ENCODE data around the gene FBXL7.

FBXL7 gene

DNA sequence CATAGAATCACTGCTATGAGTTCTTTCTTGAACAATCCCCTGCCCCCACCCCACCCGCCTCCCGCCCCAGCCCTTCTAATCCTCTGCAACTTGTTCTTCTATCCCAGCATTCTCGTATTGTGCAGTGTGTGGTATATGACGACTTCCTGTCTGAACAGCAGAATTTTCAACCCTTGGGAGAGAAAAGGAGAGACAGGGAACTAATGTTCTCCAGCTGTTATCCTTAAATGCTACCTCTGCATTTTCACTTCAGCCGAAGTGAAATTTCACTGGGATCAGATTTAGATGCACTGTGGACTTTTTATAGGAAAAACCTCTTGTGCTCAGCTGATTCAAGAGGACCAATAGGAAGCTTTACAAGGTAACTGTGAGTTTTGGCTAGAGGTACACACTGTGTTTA is 2.2 kb downstream of the FBXL7 start:
- no peak for DNase-seq

DNA sequence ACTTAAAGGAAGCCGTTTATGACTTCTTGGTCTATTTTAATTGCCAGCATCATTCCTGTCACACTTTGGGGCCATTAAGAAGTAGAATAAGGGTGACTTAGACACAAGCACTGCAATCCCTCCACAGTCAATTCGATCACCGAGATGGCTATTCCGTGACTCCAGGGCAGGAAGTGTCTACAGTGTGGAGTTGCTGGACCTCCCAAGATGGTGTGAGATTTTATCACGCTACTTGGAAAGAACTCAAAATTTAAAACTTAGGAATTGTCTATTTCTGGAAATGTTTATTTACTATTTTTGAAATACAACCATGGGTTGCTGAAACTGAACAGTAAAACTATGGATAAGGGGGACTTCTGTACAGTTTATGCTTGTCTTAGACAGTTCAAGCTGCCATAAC is 6.2 kb downstream of the FBXL7 start:
- no peak for DNase-seq

DNA sequence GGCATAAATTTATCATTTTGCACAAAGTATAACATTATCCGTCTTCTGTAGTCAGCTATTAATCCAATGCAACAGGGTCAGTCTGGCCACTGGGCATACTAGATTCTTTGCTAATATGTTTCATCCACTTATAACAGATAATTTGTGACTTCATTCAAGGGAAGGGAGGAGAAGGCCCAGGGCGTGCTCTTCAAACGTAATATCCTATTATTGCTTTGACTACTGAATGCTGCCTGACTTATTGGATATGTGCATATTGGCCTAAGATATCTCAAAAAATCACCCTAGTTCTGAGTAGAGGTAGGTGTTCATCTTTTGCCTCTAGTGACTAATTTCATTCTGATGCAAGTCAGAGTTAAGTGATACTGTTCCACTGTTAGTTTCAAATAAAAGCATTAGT is 6.9 kb downstream of the FBXL7 start:
- DNase-seq, result no peak

DNA sequence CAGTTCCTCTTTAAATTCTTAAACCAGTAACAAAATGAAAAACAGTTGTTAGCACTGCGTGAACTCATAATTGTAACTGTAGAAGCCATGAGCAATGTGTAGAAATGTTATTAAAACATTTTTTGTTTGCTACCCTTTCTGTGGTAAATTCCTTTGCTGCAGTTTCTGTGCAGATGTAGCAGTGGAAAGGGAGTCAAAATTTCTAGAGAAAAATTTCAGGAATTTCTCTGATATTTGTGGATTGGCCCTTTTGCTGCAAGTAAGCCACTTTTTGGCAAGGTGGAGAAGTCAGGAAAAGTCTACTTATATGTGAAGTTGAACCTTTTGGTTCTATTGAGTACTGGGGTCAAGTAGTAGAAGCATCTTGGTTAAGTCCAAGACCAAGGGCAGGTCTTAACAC is 10.1 kb downstream of the FBXL7 start:
- DNase-seq, result no peak

DNA sequence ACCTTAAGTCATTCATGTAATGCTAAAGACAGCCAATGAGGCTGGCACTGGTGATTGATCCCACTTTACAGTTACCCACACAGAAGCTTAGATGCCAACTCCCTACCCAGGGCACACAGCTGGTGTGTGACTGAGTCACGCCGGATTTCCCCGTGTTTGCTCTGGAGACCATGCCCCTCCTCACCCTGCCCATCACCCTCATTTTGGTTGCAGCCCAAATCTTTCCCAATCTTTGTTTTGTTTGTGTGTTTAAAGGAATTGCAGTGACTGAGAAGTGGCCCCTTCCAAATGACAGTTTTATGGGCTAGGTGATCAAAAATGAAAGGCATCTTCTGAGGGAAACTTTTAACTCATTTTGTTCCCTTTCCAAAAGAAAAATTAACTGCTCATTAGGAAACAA is 10.9 kb downstream of the FBXL7 start:
- DNase-seq, result no peak

DNA sequence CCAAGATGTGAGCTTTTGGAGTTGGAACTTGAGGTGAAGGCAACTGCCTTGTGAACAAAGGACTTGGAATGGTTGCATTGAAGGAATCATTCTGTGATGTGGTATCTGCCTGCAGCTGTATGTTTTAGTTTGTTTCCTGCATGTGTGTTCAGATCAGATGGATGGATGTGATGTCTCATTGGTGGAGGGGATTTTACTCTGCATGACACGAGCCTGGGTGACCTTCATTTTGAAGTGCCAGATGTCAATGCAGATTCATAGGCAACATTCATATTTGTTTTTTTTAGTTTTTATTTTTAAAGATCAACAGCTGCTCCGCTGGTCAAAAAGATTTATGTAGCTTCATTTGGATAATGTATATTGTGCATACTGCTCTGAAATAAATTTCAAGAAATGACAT is 13.5 kb downstream of the FBXL7 start:
- DNase-seq, result no peak

DNA sequence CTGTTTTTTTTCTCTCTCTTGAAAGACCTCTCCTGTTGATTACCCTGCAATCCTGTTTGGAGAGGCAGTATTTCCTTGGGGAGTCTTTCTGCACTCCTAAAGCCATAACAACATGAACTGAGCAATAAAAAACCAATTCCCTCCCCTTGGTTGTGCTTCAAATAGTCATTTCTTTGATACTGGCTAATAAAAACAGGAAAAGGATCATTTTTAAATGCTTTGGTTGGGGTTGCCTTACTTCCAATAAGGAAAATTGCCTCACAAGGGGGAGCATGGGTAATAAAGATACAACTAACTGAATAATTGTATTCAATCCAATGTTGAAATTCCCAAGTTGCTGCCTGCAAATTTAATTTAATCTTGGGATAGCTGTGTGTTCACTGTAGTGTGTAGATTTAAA is 13.9 kb downstream of the FBXL7 start:
- no peak for DNase-seq

DNA sequence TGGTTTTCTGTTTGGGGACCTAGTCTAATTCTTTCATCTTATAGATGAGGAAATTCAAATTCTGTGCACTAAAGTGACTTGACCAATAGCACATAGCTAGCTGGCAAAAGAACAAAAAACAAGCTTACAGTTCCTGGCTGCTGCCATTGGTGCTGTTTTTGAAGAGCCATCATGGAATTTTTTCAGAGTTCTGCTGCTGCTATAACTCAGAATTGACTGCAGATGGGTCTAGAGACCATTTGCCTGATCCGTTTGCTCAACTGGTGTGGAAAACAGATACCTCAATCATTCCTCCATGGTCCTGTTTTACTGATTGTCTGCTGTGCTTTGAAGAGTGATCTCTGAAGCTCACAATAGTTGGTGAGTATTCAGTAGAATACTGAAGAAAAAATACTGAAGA is 15.2 kb downstream of the FBXL7 start:
- no peak for DNase-seq

DNA sequence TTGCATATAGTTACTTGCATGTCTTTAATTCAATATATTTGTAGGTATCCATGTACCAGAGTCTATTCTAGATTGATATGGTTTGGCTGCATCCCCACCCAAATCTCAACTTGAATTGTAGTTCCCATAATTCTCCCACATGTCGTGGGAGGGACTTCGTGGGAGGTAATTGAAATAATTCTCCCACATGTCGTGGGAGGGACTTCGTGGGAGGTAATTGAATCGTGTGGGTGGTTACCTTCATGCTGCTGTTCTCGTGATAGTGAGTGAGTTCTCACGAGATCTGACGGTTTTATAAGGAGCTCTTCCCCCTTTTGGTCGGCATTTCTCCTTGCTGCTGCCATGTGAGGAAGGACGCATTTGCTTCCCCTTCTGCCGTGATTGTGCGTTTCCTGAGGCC is 16.5 kb downstream of the FBXL7 start:
- DNase-seq, result no peak

DNA sequence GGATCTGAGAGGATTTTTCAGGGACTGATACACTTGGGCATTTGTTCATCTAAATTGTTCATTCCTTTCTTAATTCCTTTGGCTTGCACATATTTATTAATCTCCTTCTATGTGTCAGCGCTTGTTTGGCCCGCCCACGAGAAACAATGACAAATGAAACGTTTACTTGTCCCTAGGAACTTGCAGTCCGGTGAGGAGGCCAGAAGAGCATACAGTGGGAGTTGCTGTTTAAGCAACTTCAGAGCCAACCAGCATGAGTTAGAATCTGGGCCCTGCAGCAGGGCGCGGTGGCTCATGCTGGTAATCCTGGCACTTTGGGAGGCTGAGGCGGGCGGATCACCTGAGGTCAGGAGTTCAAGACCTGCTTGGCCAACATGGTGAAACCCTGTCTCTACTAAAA is 18.8 kb downstream of the FBXL7 start:
- DNase-seq, result no peak

DNA sequence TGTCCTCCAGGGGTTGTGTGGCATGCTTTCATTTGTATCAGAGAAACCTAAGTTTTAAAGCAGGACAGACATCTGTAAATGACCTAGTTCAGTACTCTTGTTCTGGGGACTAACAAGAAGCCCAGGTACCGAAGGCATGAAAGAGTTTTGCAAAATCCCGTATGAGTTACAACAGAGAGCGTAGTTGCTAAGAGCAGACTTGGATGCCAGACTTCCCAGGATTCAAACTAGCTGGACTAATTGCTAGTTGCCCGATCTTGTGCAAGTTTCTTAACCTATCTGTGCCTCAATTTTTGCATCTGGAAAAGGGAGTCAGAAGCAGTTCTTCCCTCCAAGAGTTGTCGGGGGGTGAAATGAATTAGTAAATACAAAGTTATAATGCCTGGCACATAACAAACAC is 20.9 kb downstream of the FBXL7 start:
- DNase-seq, result no peak

DNA sequence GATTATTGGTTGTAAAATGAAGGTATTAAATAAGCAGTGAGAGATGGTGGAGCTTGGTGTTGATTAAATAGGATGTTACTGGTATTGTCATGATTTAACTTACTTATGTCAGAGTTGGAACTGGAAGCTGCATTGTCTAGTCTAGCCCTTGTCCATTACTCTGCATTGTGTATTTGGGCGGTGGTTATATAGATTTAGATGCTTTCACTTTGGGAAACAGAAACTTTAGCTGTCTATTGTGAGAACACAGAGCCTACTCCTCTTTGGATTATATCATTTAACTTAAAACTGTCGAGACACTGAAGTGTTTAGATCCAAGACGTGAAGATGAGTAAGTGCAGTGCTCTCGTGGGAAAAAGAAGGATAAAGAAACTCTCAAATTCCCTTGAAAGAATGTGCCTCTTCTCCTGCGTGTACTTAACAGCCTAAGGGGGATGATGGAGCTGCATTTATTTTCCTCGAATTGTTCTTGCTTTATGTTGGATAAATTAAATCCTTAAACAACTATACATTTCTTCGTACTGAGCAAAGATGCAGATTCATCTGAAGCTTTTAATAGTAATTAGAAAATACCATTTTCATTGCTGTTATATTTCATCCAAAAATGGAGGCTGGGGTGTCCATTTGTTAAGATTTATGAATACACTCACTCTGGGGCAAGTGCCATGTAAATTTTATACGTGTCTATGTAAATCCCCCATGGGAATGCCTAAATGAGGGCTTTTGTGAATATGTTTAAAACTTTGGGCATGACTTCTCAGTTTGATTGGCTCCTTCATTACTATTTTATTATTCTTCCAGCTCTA is 21.6 kb downstream of the FBXL7 start:
- DNase-seq, result no peak

DNA sequence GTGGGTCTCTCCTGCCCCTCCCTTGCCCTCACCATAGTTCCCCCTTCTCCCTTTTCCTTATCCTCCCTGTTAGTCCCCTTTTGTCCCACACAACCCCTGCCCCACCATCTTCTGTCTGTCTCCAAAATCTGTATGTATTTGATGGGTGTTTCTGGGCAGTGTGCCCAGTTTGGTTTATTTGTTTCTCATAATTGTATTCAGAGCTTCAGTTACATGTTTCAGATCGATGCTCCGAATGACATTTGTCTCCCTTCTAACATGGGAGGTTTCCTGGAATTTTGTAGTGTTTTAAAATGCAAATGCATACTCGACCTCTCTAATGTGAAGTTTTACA is 22.2 kb downstream of the FBXL7 start:
- peak; percentile 51 for DNase-seq

DNA sequence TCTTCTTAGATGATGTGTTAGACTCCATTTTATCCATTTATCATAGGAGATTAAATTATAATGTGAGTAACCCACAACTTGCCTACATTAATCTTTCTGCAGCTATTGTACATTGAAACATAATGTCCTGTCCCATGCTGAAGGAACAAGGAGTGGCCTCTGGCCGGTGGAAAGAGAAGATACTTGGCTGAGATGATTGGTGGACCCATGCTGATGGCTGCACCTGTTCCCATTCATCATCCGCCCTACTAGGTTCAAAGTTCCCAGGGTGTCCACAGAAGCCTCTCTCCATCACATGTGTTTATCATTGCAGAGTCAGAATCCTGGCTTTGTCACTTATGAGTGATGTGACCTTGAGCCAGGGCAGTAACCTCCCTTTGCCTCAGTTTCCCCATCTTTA is 24.7 kb downstream of the FBXL7 start:
- no peak for DNase-seq

DNA sequence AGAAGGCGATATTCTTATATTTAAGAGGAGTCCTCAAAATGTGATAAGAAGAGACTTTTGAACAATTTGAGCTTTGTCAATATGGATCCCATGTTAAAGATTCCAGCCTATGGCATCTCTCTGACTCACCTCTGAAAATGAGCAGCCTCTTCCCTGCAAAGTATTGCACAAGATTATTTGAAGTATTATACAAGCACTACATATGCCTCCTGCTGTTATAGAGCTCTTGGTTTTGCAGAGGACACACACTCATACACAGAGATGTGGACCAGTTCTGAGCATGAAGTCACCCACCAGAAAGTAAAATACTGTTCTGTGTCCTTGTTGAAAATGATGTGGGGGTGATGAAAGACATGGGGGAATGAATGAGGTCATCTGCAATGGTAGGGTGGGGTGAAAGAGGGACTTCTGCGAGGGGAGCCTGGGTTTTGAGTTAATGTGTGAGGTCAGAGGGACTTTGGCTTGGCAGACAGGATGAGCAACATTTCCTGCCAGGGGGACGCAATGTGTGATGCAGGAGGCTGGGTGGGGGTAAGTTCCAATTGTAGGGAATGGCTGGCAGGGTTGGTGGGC is 25.8 kb downstream of the FBXL7 start:
- no peak for DNase-seq

DNA sequence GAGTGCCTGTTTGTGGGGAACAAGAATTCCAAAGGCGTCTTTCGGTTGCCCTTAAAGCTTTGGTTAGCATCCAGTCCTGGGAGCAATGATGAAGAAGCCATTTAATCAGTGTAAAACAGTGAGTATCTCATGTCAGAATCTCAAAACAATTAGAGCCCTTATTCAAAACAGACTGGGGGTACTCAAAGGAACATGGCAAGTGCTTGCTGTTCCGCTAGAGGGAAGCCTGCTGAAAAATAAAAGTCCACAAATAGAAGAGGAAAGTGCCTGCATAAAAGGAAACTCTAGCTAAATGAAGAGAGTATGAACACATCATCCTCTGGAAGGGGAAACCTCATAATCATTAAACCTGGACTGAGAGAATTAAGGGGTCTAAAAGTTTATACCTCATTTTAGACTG is 26.4 kb downstream of the FBXL7 start:
- no peak for DNase-seq

DNA sequence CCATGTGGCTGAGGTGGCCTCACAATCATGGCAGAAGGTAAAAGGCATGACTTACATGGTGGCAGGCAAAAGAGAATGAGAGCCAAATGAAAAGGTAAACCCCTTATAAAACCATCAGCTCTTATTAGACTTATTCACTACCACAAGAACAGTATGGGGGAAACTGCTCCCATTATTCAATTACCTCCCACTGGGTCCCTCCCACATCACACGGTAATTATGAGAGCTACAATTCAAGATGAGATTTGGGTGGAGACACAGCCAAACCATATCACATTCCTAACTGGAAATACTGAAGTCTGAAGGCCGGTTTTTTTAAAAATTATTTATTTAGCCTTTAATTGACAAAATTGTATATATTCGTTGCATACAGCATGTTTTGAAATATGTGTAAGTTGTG is 28.5 kb downstream of the FBXL7 start:
- no peak for DNase-seq

DNA sequence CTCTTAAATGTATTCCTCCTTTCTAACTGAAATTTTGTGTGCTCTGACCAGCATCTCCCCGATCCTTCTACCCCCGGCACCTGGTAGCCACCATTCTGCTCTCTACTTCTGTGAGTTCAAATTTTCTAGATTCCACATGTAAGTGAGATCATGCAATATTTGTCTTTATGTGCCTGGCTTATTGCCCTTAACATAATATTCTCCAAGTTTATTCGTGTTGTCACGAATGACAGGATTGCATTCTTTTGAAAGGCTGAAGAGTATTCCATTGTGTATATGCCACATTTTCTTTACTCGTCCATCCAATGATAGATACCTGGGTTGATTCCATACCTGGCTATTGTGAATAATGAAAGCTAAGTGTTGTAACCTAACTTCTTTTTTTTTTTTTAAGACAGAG is 29.0 kb downstream of the FBXL7 start:
- DNase-seq, result no peak

DNA sequence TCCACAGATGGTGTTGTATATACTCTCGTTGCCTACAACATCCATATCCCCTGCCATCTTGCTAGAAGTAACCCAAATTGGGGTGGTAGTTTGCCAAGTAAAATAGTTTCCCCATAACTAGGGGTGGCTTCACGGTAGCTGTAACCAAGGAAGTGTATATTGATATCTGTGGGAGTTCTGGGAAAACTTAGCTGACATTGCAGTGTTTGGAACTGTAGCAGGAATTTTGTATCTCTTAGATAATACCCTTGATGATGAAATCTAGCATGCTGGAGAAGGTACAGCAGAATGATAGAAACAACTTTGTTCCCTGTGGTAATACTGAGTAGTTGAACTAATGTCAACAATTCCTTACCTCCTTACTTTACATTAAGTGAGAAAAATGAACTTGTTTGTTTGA is 29.8 kb downstream of the FBXL7 start:
- no peak for DNase-seq

DNA sequence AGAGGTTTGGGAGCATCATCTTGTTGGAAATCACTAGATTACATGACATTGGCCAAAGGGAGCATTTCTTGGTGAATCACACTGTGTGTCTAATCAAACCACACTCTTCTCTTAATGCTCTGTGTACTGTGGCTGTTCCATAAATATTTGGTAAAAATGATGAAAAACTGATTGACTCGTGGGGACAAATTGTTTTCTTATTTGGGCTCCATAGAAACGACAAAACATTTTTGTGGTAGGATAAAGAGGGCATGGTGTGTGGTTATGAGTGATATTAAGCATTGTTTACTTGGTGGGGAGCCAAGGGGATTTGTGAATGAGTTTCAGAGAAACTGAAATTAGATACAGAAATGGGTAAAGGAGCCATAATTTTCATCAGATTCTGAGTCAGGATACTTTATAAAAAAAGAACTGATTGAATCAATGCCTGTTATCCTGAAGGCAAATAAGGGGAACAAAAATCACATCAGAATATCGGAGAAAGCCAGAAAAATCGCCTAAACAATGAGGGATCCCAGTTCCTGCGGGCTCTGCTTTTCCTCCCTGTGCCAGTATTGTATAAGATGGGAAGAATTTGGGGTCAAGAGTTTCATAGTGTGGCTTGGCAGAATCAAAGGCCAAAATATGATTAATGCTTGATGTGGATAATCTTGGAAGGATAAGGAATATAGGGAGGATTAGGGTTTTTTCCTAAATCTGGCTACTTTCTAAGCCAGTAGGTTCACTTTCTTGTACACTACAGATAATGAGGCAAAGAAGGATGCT is 33.3 kb downstream of the FBXL7 start:
- no peak for DNase-seq

DNA sequence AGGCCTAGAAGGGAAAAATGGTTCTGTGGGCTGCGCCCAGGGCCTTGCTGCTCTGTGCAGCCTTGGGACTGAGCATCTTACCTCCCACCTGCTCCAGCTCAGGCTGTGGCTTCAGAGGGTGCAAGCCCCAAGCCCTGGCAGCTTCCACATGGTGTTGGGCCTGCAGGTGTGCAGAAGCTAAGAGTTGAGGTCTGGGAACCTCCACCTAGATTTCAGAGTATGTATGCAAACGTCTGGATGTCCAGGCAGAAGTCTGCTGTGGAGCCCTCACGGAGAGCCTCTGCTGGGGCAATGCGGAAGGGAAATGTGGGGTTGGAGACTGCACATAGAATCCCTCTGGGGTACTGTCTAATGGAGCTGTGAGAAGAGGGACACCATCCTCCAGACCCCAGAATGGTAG is 36.0 kb downstream of the FBXL7 start:
- no peak for DNase-seq

DNA sequence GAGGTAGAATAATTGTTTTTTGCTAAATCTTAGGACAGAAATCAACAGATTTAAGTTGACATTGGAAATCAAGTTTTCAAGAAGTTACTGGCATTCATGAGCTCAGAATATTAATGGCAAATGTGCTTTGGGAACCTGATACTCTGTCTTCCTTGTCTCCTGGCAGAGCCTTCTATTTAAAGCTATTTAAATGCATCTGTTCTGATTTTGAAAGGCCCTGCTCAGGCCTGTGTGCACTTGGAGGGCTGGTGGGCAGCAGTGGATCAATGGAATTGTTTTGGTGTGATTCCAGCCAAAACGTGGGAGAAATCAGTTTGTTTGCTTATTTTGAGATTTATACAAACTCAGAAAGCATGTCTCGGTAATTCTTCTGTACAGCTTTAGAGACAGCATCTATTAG is 38.5 kb downstream of the FBXL7 start:
- DNase-seq, result no peak

DNA sequence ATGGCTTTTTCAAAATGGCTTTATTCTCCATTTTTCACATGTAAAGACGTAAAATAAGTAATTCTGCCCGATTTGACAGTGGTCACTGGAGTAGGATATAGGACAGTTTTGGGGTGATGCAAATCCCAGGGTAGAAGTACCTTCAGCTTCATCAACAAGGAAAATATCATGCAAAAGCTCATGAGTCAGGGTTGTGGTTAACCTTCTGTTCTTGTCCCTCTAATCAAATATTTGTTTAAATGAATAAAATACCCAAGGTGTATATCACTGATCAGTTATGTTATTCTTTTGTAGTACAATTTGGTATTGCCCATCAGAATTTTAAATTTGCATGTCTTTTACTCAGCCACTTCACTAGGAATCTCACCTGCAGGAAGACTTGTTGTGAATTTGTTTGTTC is 40.0 kb downstream of the FBXL7 start:
- DNase-seq, result no peak

DNA sequence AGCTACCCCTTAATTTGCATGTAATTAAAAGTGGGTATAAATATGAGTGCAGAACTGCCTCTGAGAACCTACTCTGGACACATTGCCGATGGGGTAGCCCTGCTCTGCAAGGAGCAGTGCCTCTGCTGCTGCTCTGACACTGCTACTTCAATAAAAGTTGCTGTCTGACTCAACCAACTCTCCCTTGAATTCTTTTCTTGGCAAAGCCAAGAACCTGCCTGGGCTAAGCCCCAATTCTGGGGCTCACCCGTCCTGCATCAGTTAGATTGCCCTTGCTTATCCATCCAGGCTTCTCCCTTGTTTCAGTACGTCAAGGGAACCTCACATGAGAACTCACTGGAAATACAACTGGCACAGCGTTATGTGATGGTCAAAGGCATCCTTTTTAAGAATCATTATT is 44.1 kb downstream of the FBXL7 start:
- no peak for DNase-seq

DNA sequence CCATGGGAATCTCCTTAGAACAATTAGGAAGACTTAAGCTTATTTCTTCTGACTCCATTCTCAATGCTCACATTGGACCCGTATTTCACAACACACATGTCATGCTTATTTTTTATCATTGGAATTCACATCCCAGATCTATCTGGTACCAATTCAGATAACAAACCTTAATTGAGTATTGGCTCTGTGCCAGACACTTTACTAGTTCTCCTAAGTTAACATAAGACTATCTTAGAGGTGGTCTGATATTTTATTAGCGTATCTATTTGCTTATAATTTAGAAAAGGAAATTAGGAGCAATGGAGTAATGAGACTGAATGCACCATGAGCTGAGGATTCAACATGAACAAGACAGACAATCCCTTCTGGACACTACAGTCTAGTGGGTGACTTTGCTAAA is 45.1 kb downstream of the FBXL7 start:
- DNase-seq, result no peak
